SK-N-SH treated with all-trans-retinoic acid at 6 μM for 48 hours (cell line): ENCODE data around the gene GSTO2.

Source experiments
- ATAC-seq: fragments of 200-7000 bp; cut with Tn5 transposase; 3 replicates; pipeline ENCODE4 v1.9.1; 2020; ENCODE audit warnings: mild to moderate bottlenecking, moderate library complexity
- ARNTL ChIP-seq: fragments of 450-650 bp; formaldehyde crosslinking; IDR thresholded peaks from 2 replicates; pipeline ENCODE4 v1.5.0; 2020; ENCODE audit warnings: low read depth, mild to moderate bottlenecking, moderate library complexity, borderline replicate concordance
- CREB5 ChIP-seq: fragments of 250-450 bp; sonication (Bioruptor Pico); IDR thresholded peaks from 2 replicates; pipeline ENCODE4 v1.5.1; 2020; ENCODE audit warnings: low read depth, mild to moderate bottlenecking, moderate library complexity
- CSDC2 ChIP-seq: fragments of 250-450 bp; sonication (Bioruptor Pico); IDR thresholded peaks from 2 replicates; pipeline ENCODE4 v1.5.0; 2020; ENCODE audit warnings: mild to moderate bottlenecking, moderate library complexity
- ESRRG ChIP-seq: fragments of 250-450 bp; sonication (Bioruptor Pico); IDR thresholded peaks from 2 replicates; pipeline ENCODE4 v1.6.1; 2021; ENCODE audit warnings: mild to moderate bottlenecking
- GLIS3 ChIP-seq: fragments of 250-450 bp; sonication (Bioruptor Pico); IDR thresholded peaks from 2 replicates; pipeline ENCODE4 v1.5.0; 2020; ENCODE audit warnings: mild to moderate bottlenecking, moderate library complexity
- ISL1 ChIP-seq: fragments of 250-450 bp; sonication (Bioruptor Pico); IDR thresholded peaks from 2 replicates; pipeline ENCODE4 v2.1.2; 2022; ENCODE audit warnings: mild to moderate bottlenecking, moderate library complexity
- POU6F1 ChIP-seq: fragments of 250-450 bp; sonication (Bioruptor Pico); IDR thresholded peaks from 2 replicates; pipeline ENCODE4 v1.8.0; 2021; ENCODE audit warnings: low read depth, mild to moderate bottlenecking, moderate library complexity, borderline replicate concordance
- PPARA ChIP-seq: fragments of 250-450 bp; sonication (Bioruptor Pico); IDR thresholded peaks from 2 replicates; pipeline ENCODE4 v1.5.0; 2020; ENCODE audit warnings: mild to moderate bottlenecking, borderline replicate concordance
- RARB ChIP-seq: fragments of 250-450 bp; sonication (Bioruptor Pico); IDR thresholded peaks from 2 replicates; pipeline ENCODE4 v1.8.0; 2021; ENCODE audit warnings: mild to moderate bottlenecking, moderate library complexity
- SNAI2 ChIP-seq: fragments of 250-450 bp; sonication (Bioruptor Pico); IDR thresholded peaks from 2 replicates; pipeline ENCODE4 v1.5.0; 2020; ENCODE audit warnings: mild to moderate bottlenecking, moderate library complexity
- TCF4 ChIP-seq: fragments of 250-450 bp; sonication (Bioruptor Pico); IDR thresholded peaks from 2 replicates; pipeline ENCODE4 v1.8.0; 2021; ENCODE audit warnings: mild to moderate bottlenecking, moderate library complexity, borderline replicate concordance
- TOX ChIP-seq: fragments of 250-450 bp; sonication (Bioruptor Pico); IDR thresholded peaks from 2 replicates; pipeline ENCODE4 v1.8.0; 2021; ENCODE audit warnings: mild to moderate bottlenecking, moderate library complexity, borderline replicate concordance
- ZC3H10 ChIP-seq: fragments of 250-450 bp; sonication (Bioruptor Pico); IDR thresholded peaks from 2 replicates; pipeline ENCODE4 v1.5.1; 2021; ENCODE audit warnings: mild to moderate bottlenecking, moderate library complexity
- ZFP30 ChIP-seq: fragments of 450-650 bp; formaldehyde crosslinking; IDR thresholded peaks from 2 replicates; pipeline ENCODE4 v1.5.0; 2022; ENCODE audit warnings: mild to moderate bottlenecking, moderate library complexity
- ZNF565 ChIP-seq: fragments of 450-650 bp; formaldehyde crosslinking; conservative IDR thresholded peaks from 2 replicates; pipeline ENCODE4 v1.5.0; 2020; ENCODE audit warnings: low read depth, mild to moderate bottlenecking, moderate library complexity
- ZNF70 ChIP-seq: fragments of 450-650 bp; formaldehyde crosslinking; IDR thresholded peaks from 2 replicates; pipeline ENCODE4 v1.5.0; 2020; ENCODE audit warnings: mild to moderate bottlenecking, moderate library complexity
- ZNF8 ChIP-seq: fragments of 450-650 bp; formaldehyde crosslinking; IDR thresholded peaks from 2 replicates; pipeline ENCODE4 v1.5.0; 2020; ENCODE audit warnings: mild to moderate bottlenecking, moderate library complexity
- TF ChIP-seq, protein P1 (sequence below): fragments of 250-450 bp; sonication (Bioruptor Pico); IDR thresholded peaks from 2 replicates; pipeline ENCODE4 v1.8.0; 2020; ENCODE audit warnings: mild to moderate bottlenecking, moderate library complexity, borderline replicate concordance
- TF ChIP-seq, protein P2 (sequence below): fragments of 250-450 bp; sonication (Bioruptor Pico); IDR thresholded peaks from 2 replicates; pipeline ENCODE4 v1.5.0; 2020; ENCODE audit warnings: mild to moderate bottlenecking, moderate library complexity

GSTO2 gene

DNA sequence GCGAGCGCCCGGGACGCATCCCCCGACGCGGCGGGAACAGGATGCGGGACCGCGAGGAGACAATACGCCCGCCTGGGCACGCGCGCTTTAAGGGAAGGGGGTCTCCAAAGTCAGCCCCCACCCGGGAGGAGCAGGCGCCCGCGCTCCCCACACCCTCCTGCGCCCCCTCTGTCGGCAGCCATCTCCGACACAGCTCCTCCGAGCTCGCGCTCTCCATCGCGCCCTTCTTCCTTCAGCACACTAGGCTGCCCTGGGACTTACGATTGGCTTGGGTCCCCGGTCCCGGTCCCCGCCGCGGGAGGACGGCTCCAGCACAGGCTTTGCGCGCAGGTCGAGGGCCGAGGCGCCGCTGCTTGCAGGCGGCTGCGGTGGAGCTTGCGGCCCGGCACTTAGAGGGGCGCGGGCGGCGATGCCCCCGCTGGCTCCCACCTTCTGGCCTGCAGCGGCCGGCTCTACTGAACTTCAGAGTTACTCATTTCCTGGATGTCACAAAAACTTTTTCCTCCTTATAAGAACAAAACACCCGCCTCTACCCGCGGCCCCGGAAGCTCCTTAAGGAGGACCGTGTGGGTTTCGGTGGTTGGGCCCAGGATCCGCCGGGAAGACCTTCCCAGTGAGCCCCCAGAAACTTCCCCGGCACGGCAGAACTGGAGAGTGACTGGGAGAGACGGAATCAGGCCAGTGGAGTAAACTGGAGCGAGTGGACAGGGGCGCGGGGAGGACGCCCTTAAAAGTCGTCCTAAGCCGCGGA lies 69.2 kb downstream of the GSTO2 start, which contains the start of gene ITPRIP:
Gene ITPRIP, minus strand, starts transcription at position 481 of the 751 bp plus-strand sequence. CDS start 22,414 bp downstream, outside the sequence.
- no peak for TF ChIP-seq CREB5 (CRISPR knock-in tag)
- TF ChIP-seq, protein P1, sequence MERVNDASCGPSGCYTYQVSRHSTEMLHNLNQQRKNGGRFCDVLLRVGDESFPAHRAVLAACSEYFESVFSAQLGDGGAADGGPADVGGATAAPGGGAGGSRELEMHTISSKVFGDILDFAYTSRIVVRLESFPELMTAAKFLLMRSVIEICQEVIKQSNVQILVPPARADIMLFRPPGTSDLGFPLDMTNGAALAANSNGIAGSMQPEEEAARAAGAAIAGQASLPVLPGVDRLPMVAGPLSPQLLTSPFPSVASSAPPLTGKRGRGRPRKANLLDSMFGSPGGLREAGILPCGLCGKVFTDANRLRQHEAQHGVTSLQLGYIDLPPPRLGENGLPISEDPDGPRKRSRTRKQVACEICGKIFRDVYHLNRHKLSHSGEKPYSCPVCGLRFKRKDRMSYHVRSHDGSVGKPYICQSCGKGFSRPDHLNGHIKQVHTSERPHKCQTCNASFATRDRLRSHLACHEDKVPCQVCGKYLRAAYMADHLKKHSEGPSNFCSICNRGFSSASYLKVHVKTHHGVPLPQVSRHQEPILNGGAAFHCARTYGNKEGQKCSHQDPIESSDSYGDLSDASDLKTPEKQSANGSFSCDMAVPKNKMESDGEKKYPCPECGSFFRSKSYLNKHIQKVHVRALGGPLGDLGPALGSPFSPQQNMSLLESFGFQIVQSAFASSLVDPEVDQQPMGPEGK (CRISPR knock-in tag): peak; percentile 65; the same call in 1 of the 2 replicates
- ATAC-seq: peak; percentile 86

GRCh38 chr10:104339469-104340110 lies 70.6 kb downstream of the GSTO2 start:
- no peak for ATAC-seq
- no peak for TF ChIP-seq RARB (CRISPR knock-in tag)
- no peak for TF ChIP-seq TCF4 (CRISPR knock-in tag)
- no peak for TF ChIP-seq ESRRG (CRISPR knock-in tag)

DNA sequence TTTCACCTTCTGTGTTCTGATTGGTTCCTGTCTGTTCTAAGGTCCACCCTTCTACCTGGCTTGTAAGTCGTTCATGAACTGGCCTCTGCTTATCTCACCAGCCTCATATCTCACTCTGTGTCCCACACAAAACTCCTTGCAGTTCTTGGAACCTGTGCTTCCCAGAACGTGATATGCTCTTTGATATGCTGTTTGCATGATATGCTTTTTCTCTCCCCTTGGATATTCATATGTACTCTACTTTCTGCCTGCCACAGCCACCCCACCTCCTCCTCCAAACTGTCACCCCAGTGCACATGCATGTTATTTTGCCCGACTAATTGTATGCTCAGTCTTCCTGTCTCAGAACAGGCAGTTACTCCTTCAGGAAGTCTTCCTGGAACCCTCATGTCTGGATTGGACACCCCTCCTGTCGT lies 71.1 kb downstream of the GSTO2 start:
- TF ChIP-seq TOX: no peak
- no peak for ATAC-seq

- no peak for ATAC-seq
- TF ChIP-seq TCF4 (CRISPR knock-in tag) (no peak), PPARA (no peak), CSDC2 (CRISPR knock-in tag) (no peak), ARNTL (CRISPR knock-in tag) (no peak), ZNF70 (CRISPR knock-in tag) (no peak), ZC3H10 (CRISPR knock-in tag) (no peak), ISL1 (CRISPR knock-in tag) (no peak), RARB (CRISPR knock-in tag) (no peak), ZNF565 (CRISPR knock-in tag) (no peak), ZFP30 (CRISPR knock-in tag) (no peak), TOX (no peak), POU6F1 (no peak), CREB5 (CRISPR knock-in tag) (no peak), SNAI2 (CRISPR knock-in tag) (no peak), ZNF8 (CRISPR knock-in tag) (no peak), GLIS3 (CRISPR knock-in tag) (no peak)
- TF ChIP-seq, protein P2, sequence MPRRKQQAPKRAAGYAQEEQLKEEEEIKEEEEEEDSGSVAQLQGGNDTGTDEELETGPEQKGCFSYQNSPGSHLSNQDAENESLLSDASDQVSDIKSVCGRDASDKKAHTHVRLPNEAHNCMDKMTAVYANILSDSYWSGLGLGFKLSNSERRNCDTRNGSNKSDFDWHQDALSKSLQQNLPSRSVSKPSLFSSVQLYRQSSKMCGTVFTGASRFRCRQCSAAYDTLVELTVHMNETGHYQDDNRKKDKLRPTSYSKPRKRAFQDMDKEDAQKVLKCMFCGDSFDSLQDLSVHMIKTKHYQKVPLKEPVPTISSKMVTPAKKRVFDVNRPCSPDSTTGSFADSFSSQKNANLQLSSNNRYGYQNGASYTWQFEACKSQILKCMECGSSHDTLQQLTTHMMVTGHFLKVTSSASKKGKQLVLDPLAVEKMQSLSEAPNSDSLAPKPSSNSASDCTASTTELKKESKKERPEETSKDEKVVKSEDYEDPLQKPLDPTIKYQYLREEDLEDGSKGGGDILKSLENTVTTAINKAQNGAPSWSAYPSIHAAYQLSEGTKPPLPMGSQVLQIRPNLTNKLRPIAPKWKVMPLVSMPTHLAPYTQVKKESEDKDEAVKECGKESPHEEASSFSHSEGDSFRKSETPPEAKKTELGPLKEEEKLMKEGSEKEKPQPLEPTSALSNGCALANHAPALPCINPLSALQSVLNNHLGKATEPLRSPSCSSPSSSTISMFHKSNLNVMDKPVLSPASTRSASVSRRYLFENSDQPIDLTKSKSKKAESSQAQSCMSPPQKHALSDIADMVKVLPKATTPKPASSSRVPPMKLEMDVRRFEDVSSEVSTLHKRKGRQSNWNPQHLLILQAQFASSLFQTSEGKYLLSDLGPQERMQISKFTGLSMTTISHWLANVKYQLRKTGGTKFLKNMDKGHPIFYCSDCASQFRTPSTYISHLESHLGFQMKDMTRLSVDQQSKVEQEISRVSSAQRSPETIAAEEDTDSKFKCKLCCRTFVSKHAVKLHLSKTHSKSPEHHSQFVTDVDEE (CRISPR knock-in tag): no peak
- TF ChIP-seq, protein P1 (CRISPR knock-in tag): no peak
Measured at GRCh38 chr10:104340641-104341040, 71.7 kb downstream of the GSTO2 start.
